HEK293T (cell line): ENCODE measurements around the gene RBBP9.

Source experiments
- ARNT ChIP-seq: fragments of 450-650 bp; IDR thresholded peaks from 2 replicates; pipeline ENCODE4 v1.6.1; 2017; ENCODE audit warnings: mild to moderate bottlenecking
- FOXA1 ChIP-seq: fragments of 450-650 bp; IDR thresholded peaks from 2 replicates; pipeline ENCODE4 v1.6.1; 2016; ENCODE audit warnings: mild to moderate bottlenecking
- FOXK2 ChIP-seq: fragments of 450-650 bp; IDR thresholded peaks from 2 replicates; pipeline ENCODE4 v1.6.1; 2016; ENCODE audit warnings: mild to moderate bottlenecking
- FOXM1 ChIP-seq: fragments of 450-650 bp; IDR thresholded peaks from 2 replicates; pipeline ENCODE4 v1.6.1; 2017; ENCODE audit warnings: mild to moderate bottlenecking, borderline replicate concordance
- HDGF ChIP-seq: fragments of 450-650 bp; IDR thresholded peaks from 2 replicates; pipeline ENCODE4 v1.6.1; 2017; ENCODE audit warnings: antibody characterized with exemption, borderline replicate concordance
- LEF1 ChIP-seq: fragments of 450-650 bp; IDR thresholded peaks from 2 replicates; pipeline ENCODE4 v1.6.1; 2017; ENCODE audit warnings: mild to moderate bottlenecking, borderline replicate concordance
- NFRKB ChIP-seq: fragments of 450-650 bp; IDR thresholded peaks from 2 replicates; pipeline ENCODE4 v1.6.1; 2016; ENCODE audit warnings: mild to moderate bottlenecking, moderate library complexity
- SUZ12 ChIP-seq: fragments of 450-650 bp; IDR thresholded peaks from 2 replicates; pipeline ENCODE4 v1.6.1; 2016; ENCODE audit warnings: mild to moderate bottlenecking
- TARDBP ChIP-seq: fragments of 450-650 bp; IDR thresholded peaks from 2 replicates; pipeline ENCODE4 v1.6.1; 2016
- ZNF384 ChIP-seq: fragments of 450-650 bp; IDR thresholded peaks from 2 replicates; pipeline ENCODE4 v1.6.1; 2016
- TF ChIP-seq, protein P1 (sequence below): fragments of 450-650 bp; IDR thresholded peaks from 2 replicates; pipeline ENCODE4 v1.6.1; 2016

GRCh38 chr20:18543216-18543615 is 46.2 kb upstream of the RBBP9 start:
- TF ChIP-seq LEF1 (no peak), FOXA1 (no peak), TARDBP (no peak), NFRKB (no peak), HDGF (no peak), FOXM1 (no peak), SUZ12 (no peak), FOXK2 (no peak), ZNF384 (no peak), ARNT (no peak)
- TF ChIP-seq, protein P1, sequence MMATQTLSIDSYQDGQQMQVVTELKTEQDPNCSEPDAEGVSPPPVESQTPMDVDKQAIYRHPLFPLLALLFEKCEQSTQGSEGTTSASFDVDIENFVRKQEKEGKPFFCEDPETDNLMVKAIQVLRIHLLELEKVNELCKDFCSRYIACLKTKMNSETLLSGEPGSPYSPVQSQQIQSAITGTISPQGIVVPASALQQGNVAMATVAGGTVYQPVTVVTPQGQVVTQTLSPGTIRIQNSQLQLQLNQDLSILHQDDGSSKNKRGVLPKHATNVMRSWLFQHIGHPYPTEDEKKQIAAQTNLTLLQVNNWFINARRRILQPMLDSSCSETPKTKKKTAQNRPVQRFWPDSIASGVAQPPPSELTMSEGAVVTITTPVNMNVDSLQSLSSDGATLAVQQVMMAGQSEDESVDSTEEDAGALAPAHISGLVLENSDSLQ = no peak
